Ureter (tissue), 1 donor: ENCODE results near the gene MAMDC2. TPM values are rescaled to one million over a fixed set of nuclear protein-coding genes. Genes with fewer than 3 reads are reported as not detected.
A peak's percentile ranks its signal among the peaks of the same experiment; 100 is the strongest.

Source experiments
- DNase-seq: peaks from one replicate; pipeline ENCODE4 v3.0.0-alpha.2; 2020; ENCODE audit warnings: low spot score
- total RNA-seq: library from RNA; stranded (reverse); gene quantifications from one replicate; pipeline ENCODE4 v1.2.4, GENCODE V29; 2023
- donor health status: DM: yes; HTN: yes; CAD: no.

Gene MAMDC2
- 46.3 TPM for total RNA-seq

GRCh38 chr9:70043689-70044489 is at the start of gene MAMDC2:
Gene MAMDC2, plus strand, starts transcription at chr9:70043848. Its CDS starts 350 bp downstream, at chr9:70044198.
- DNase-seq: peak; percentile 71

GRCh38 chr9:69995846-69996245 is 47.8 kb upstream of the MAMDC2 start:
- no peak for DNase-seq

- DNase-seq: no peak
Observed at GRCh38 chr9:69996967-69997366, 46.7 kb upstream of the MAMDC2 start.

GRCh38 chr9:69997524-69997923 is 46.1 kb upstream of the MAMDC2 start:
- DNase-seq: no peak

- no peak for DNase-seq
Observed at GRCh38 chr9:69999315-69999714, 44.3 kb upstream of the MAMDC2 start.

- no peak for DNase-seq
Observed at GRCh38 chr9:70000469-70000868, 43.2 kb upstream of the MAMDC2 start.

- DNase-seq: no peak
Observed at GRCh38 chr9:70003901-70004714, 39.5 kb upstream of the MAMDC2 start.

GRCh38 chr9:70006306-70006705 is 37.3 kb upstream of the MAMDC2 start:
- DNase-seq: no peak

GRCh38 chr9:70007831-70008230 is 35.8 kb upstream of the MAMDC2 start:
- no peak for DNase-seq

- no peak for DNase-seq
Observed at GRCh38 chr9:70010015-70010414, 33.6 kb upstream of the MAMDC2 start.

GRCh38 chr9:70011366-70011765 is 32.3 kb upstream of the MAMDC2 start:
- DNase-seq: no peak

GRCh38 chr9:70012569-70012968 is 31.1 kb upstream of the MAMDC2 start:
- DNase-seq: no peak

GRCh38 chr9:70013598-70014196 is 30.0 kb upstream of the MAMDC2 start:
- no peak for DNase-seq

GRCh38 chr9:70015099-70015498 is 28.5 kb upstream of the MAMDC2 start:
- DNase-seq: no peak

GRCh38 chr9:70020217-70020616 is 23.4 kb upstream of the MAMDC2 start:
- no peak for DNase-seq

- DNase-seq: no peak
Observed at GRCh38 chr9:70020991-70021571, 22.6 kb upstream of the MAMDC2 start.

- no peak for DNase-seq
Observed at GRCh38 chr9:70028287-70028686, 15.4 kb upstream of the MAMDC2 start.

- DNase-seq: no peak
Observed at GRCh38 chr9:70030156-70030555, 13.5 kb upstream of the MAMDC2 start.

- no peak for DNase-seq
Observed at GRCh38 chr9:70031141-70031545, 12.5 kb upstream of the MAMDC2 start.

- no peak for DNase-seq
Observed at GRCh38 chr9:70034271-70034711, 9.4 kb upstream of the MAMDC2 start.

GRCh38 chr9:70035691-70036090 is 8.0 kb upstream of the MAMDC2 start:
- no peak for DNase-seq

- DNase-seq: no peak
Observed at GRCh38 chr9:70036641-70037040, 7.0 kb upstream of the MAMDC2 start.
